ENCODE data around the gene SAP30BP. TPM values are rescaled to one million over a fixed set of nuclear protein-coding genes. Genes with fewer than 3 reads are reported as not detected.

The SAP30BP gene
- total RNA-seq, 4 donors from 2014 or later = 65.3 to 117 (median 101) TPM

DNA sequence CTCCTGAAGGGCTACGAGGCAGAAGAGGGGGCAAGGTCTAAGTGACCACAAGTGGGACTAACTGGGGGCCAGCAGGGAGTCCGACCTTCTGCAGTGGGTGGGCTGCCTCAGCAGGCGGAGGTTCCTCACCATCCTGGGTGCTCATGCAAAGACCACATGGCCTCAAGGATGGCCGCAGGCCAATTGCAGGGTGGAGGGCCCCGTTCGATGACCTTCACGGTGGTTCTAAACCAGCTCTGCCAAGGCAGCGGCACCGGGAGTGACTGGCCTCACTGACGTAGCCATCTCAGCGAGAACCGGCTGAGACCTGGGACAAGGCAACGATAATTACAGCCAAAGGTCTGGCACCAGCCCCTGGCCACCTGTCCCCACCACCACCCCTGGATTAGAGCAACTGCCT, 28.2 kb upstream of the SAP30BP start:
- Histone ChIP-seq H3K27ac (no peak overlapping the region), H3K27me3 (no peaks in the 10 kb centered on the region), H3K36me3 (no peaks in the 10 kb centered on the region), H3K9me3 (no peaks in the 10 kb centered on the region), H3K4me1 (peaks cover 0 to 55% (median 2%) of the 10 kb centered on the region in 4 donors), H3K4me3 (no peak overlapping the region)
- no peak for DNase-seq
- TF ChIP-seq, protein P1, sequence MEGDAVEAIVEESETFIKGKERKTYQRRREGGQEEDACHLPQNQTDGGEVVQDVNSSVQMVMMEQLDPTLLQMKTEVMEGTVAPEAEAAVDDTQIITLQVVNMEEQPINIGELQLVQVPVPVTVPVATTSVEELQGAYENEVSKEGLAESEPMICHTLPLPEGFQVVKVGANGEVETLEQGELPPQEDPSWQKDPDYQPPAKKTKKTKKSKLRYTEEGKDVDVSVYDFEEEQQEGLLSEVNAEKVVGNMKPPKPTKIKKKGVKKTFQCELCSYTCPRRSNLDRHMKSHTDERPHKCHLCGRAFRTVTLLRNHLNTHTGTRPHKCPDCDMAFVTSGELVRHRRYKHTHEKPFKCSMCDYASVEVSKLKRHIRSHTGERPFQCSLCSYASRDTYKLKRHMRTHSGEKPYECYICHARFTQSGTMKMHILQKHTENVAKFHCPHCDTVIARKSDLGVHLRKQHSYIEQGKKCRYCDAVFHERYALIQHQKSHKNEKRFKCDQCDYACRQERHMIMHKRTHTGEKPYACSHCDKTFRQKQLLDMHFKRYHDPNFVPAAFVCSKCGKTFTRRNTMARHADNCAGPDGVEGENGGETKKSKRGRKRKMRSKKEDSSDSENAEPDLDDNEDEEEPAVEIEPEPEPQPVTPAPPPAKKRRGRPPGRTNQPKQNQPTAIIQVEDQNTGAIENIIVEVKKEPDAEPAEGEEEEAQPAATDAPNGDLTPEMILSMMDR (IDR thresholded peaks at IDR 0.05) = no peak
- TF ChIP-seq POLR2A (IDR thresholded peaks at IDR 0.05) = no peak

DNA sequence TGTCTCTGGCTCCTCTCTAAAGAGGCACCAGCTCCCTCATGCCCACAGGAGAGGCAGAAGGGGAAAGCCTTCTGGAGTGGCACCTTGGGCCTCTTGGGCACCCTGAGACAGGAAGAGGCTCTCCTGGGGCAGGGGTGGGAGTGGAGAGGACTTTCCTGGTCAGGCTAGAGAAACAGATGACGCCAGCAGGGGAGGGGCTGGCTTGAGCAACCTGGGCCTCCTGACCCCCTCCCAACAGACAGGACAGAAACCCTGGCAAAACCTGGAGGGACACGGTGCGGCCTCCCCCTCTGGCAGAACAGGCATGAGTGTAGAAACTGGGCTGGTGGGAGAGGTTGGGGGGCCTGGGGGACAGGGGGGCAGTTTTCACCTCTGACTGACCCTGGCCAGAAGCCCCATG, 27.8 kb upstream of the SAP30BP start:
- H3K4me1 ChIP-seq = peaks cover 0 to 50% (median 0%) of the 10 kb centered on the region in 4 donors
- H3K9me3 ChIP-seq = no peaks in the 10 kb centered on the region
- H3K4me3 ChIP-seq = no peak overlapping the region
- no peaks in the 10 kb centered on the region for H3K36me3 ChIP-seq
- TF ChIP-seq, protein P1 (IDR thresholded peaks at IDR 0.05) = no peak
- TF ChIP-seq POLR2A (IDR thresholded peaks at IDR 0.05) = no peak
- H3K27me3 ChIP-seq = no peaks in the 10 kb centered on the region
- no peak for DNase-seq
- H3K27ac ChIP-seq = no peak overlapping the region

DNA sequence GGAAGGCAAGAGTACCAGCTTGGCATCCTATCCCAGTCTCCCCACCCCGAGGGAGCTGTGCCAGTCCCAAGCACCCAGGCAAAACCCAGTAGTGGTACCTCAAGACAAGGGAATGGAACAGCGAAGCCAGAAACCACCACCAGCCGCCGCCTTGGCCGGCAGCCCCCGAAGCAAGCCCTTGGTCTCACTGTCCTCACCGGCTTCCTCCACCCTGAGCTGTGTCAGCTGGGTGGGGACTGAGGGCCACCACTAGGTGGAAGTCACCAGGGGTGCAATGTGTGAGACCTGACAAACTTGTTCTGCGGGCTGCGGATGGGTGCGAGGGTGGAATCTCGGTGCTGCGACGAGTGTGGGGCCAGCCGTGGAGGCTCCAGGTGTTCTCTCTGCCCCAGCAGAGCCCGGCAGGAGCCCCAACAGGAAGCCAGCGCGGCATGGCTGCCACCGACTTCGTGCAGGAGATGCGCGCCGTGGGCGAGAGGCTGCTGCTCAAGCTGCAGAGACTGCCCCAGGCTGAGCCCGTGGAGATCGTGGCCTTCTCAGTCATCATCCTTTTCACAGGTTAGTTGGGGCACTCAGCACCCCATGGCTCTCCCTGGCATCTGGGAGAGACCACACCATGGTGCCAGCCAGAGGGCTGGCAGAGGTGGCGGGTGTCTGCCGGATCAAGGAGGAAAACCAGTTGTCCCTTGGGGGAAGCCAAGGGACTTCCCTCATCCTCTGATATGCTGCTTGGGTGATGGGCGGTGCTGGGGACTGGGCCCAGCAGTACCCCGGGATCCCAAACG, 27.2 kb upstream of the SAP30BP start:
- Histone ChIP-seq H3K9me3 (no peaks in the 10 kb centered on the region), H3K27me3 (no peaks in the 10 kb centered on the region), H3K4me3 (no peak overlapping the region), H3K36me3 (no peaks in the 10 kb centered on the region), H3K4me1 (peaks cover 0 to 44% (median 0%) of the 10 kb centered on the region in 4 donors), H3K27ac (no peak overlapping the region)
- TF ChIP-seq, protein P1 (IDR thresholded peaks at IDR 0.05) = peak in 3 of 6 experiments; percentile 34 to 44 (median 41)
- peak in 1 of 2 donors; percentile 7 for TF ChIP-seq POLR2A (IDR thresholded peaks at IDR 0.05)
- DNase-seq = peak in 1 of 3 donors; percentile 64

DNA sequence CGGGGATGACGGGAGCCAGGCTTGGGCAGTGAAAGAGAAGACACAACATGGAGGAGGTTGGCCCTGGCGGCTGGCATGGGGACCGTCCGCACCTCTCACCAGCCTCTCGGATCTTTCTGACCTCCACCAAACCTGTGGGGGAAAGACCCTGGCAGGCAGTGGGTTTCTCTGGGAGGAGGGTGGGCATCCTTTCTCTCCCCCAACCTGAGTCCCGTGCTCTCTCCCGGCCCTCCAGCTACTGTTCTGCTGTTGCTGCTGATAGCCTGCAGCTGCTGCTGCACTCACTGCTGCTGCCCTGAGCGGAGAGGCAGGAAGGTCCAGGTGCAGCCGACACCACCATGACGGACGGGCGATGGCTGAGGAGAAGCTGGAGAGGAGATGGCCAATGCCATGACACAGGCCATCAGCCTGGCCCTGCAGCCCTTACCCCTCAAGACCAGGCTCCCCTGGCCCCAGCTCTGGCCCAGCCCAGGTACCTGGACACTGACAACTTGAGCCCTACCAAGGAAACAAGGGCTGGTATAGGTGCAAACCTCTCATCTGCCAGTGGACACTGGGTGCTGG, 26.5 kb upstream of the SAP30BP start:
- Histone ChIP-seq H3K27me3 (no peaks in the 10 kb centered on the region), H3K36me3 (no peaks in the 10 kb centered on the region), H3K4me3 (no peak overlapping the region), H3K27ac (no peak overlapping the region), H3K4me1 (peaks cover 0 to 37% (median 0%) of the 10 kb centered on the region in 4 donors), H3K9me3 (no peaks in the 10 kb centered on the region)
- no peak for DNase-seq
- TF ChIP-seq POLR2A (IDR thresholded peaks at IDR 0.05) = no peak
- TF ChIP-seq, protein P1 (IDR thresholded peaks at IDR 0.05) = no peak

DNA sequence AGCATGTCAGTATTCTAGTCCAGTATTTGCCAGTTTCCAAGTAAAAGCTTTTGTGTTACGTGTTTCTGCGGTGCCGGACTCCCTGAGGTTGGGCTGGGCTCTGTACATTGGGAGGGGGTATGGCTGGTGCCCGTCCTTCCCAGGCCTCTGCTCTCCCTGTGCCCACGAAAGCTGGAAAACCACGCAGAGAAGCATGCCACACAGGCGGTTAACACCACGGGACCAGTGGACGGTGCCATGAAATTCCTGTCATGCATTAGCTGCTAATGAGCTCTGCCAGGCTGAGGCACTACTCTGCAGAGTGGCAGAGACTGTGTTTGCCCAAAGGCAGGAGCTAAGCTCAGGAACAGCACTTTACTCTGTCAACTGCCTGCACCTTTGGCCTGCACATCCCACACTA, 25.8 kb upstream of the SAP30BP start:
- TF ChIP-seq POLR2A (IDR thresholded peaks at IDR 0.05) = no peak
- TF ChIP-seq, protein P1 (IDR thresholded peaks at IDR 0.05) = no peak
- Histone ChIP-seq H3K4me3 (no peak overlapping the region), H3K9me3 (no peaks in the 10 kb centered on the region), H3K27ac (peak overlapping the region in 1 of 4 donors; percentile 62), H3K4me1 (peaks cover 0 to 32% (median 0%) of the 10 kb centered on the region in 4 donors), H3K36me3 (no peaks in the 10 kb centered on the region), H3K27me3 (no peaks in the 10 kb centered on the region)
- DNase-seq = no peak

Measured in Peyer's patch (tissue), 4 donors.